GM03348 (cell line): ENCODE measurements around the gene HEATR9.
"Not testable (repeated sequence)": the region's sequence is repeated elsewhere in the genome, so short reads cannot be mapped to it uniquely, and the experiment has no call there.

Source experiments
- DNase-seq: peaks from one replicate; pipeline ENCODE4 v3.0.0; 2012; ENCODE audit warnings: low spot score

Gene HEATR9

GRCh38 chr17:35868737-35869136 lies at the start of gene HEATR9:
Gene HEATR9 (minus strand): TSS chr17:35868891. CDS start chr17:35868742, 149 bp downstream.
- DNase-seq, result no peak

GRCh38 chr17:35917519-35918213 lies 49.0 kb upstream of the HEATR9 start:
- no peak for DNase-seq

GRCh38 chr17:35915153-35915964 lies 46.7 kb upstream of the HEATR9 start:
- no peak for DNase-seq

- DNase-seq, result no peak
These were observed 45.7 kb upstream of the HEATR9 start for GRCh38 chr17:35914354-35914753.

GRCh38 chr17:35913609-35914008 lies 44.9 kb upstream of the HEATR9 start:
- DNase-seq, result no peak

- no peak for DNase-seq
These were observed 44.3 kb upstream of the HEATR9 start for GRCh38 chr17:35912942-35913341.

GRCh38 chr17:35912339-35912912 lies 43.7 kb upstream of the HEATR9 start:
- no peak for DNase-seq

- DNase-seq, result no peak
These were observed 40.7 kb upstream of the HEATR9 start for GRCh38 chr17:35909408-35909807.

- DNase-seq, result no peak
These were observed 39.0 kb upstream of the HEATR9 start for GRCh38 chr17:35907691-35908090.

- DNase-seq, result no peak
These were observed 38.4 kb upstream of the HEATR9 start for GRCh38 chr17:35906926-35907637.

GRCh38 chr17:35906191-35906925 lies 37.7 kb upstream of the HEATR9 start:
- no peak for DNase-seq

GRCh38 chr17:35903451-35903850 lies 34.8 kb upstream of the HEATR9 start:
- DNase-seq, result no peak

GRCh38 chr17:35901631-35902175 lies 33.0 kb upstream of the HEATR9 start:
- DNase-seq, result no peak

GRCh38 chr17:35900708-35901480 lies 32.2 kb upstream of the HEATR9 start:
- no peak for DNase-seq

- DNase-seq, result no peak
These were observed 31.6 kb upstream of the HEATR9 start for GRCh38 chr17:35900280-35900679.

- DNase-seq, result no peak
These were observed 29.8 kb upstream of the HEATR9 start for GRCh38 chr17:35898283-35899070.

GRCh38 chr17:35897772-35898171 lies 29.1 kb upstream of the HEATR9 start:
- not testable (repeated sequence) for DNase-seq

- DNase-seq, result no peak
These were observed 27.2 kb upstream of the HEATR9 start for GRCh38 chr17:35895636-35896587.

- DNase-seq, result no peak
These were observed 25.5 kb upstream of the HEATR9 start for GRCh38 chr17:35894206-35894605.
